Esophagus muscularis mucosa (tissue), 3 donors: ENCODE results near the gene CSTF2T.

Source experiments
- CTCF ChIP-seq, 3 experiments: fragments of 200-600 bp in 2 of 3; fragments of 450-650 bp in 1 of 3; sonication (generic) in 2 of 3; IDR thresholded peaks; one replicate each; pipeline ENCODE4 v1.5.1; 2017 to 2019; ENCODE audit warnings: antibody characterized with exemption in 3 of 3, mild to moderate bottlenecking in 2 of 3, moderate library complexity in 1 of 3
- POLR2A ChIP-seq: fragments of 450-650 bp; IDR thresholded peaks from one replicate; pipeline ENCODE4 v1.6.1; 2017; ENCODE audit warnings: antibody characterized with exemption, moderate library complexity, mild to moderate bottlenecking, low read depth

GRCh38 chr10:51654918-51655317, 44.5 kb downstream of the CSTF2T start:
- TF ChIP-seq CTCF (IDR thresholded peaks at IDR 0.05) = no peak
- TF ChIP-seq POLR2A = no peak
